Peyer's patch (tissue), 4 donors: ENCODE data around the gene CEND1. TPM values are rescaled to one million over a fixed set of nuclear protein-coding genes. Genes with fewer than 3 reads are reported as not detected.

Source experiments
- DNase-seq, 3 donors: peaks; one replicate each; pipeline ENCODE4 v3.0.0-alpha.2; 2017 to 2019
- H3K27ac ChIP-seq, 4 donors: fragments of 200-600 bp; sonication (generic); one replicate each; pipeline ENCODE4 v1.5.1; 2016 to 2019
- H3K27me3 ChIP-seq, 2 donors: fragments of 200-600 bp; sonication (generic); one replicate each; pipeline ENCODE4 v1.5.1; 2019
- H3K36me3 ChIP-seq, 3 donors: fragments of 200-600 bp; sonication (generic); one replicate each; pipeline ENCODE4 v1.5.1; 2016 to 2019
- H3K4me1 ChIP-seq, 4 donors: fragments of 200-600 bp; sonication (generic); one replicate each; pipeline ENCODE4 v1.5.1; 2016 to 2019
- H3K4me3 ChIP-seq, 4 donors: fragments of 200-600 bp; sonication (generic); 1 replicate in 3 of 4; 2 replicates in 1 of 4; pipeline ENCODE4 v1.5.1; 2016 to 2019; ENCODE audit warnings: mild to moderate bottlenecking in 1 of 4
- H3K9me3 ChIP-seq, 4 donors: fragments of 200-600 bp; sonication (generic); one replicate each; pipeline ENCODE4 v1.5.1; 2016 to 2019; ENCODE audit warnings: mild to moderate bottlenecking in 1 of 4
- CTCF ChIP-seq, 6 experiments: fragments of 450-650 bp in 4 of 6; fragments of 200-600 bp in 2 of 6; sonication (generic) in 1 of 6; IDR thresholded peaks; one replicate each; pipeline ENCODE4 v1.5.1; 2017 to 2019; ENCODE audit warnings: antibody characterized with exemption in 6 of 6, mild to moderate bottlenecking in 3 of 6, moderate library complexity in 1 of 6
- POLR2A ChIP-seq, 2 donors: fragments of 450-650 bp; IDR thresholded peaks; one replicate each; pipeline ENCODE4 v1.5.1; 2017; ENCODE audit warnings: antibody characterized with exemption in 2 of 2, mild to moderate bottlenecking in 2 of 2, moderate library complexity in 2 of 2
- total RNA-seq, 4 donors: library from RNA; depleted of rRNA; stranded (reverse); fragments of >200 nt; gene quantifications; one replicate each; pipeline ENCODE4 v1.1.0, GENCODE V29; 2016

The CEND1 gene
- total RNA-seq, 4 donors from 2014 or later, result not detected

- TF ChIP-seq POLR2A (IDR thresholded peaks at IDR 0.05), result no peak
- peak; percentile 58 to 76 (median 72) for TF ChIP-seq CTCF (IDR thresholded peaks at IDR 0.05)
- Histone ChIP-seq H3K27ac (no peak overlapping the region), H3K4me1 (peaks cover 0 to 5% (median 0%) of the 10 kb centered on the region in 4 donors), H3K4me3 (no peak overlapping the region), H3K36me3 (peaks cover 0 to 60% (median 0%) of the 10 kb centered on the region in 3 donors), H3K9me3 (no peaks in the 10 kb centered on the region), H3K27me3 (no peaks in the 10 kb centered on the region)
- DNase-seq, result peak in 2 of 3 donors; percentile 56 to 76
Measured at GRCh38 chr11:765025-765801, 24.7 kb downstream of the CEND1 start.

DNA sequence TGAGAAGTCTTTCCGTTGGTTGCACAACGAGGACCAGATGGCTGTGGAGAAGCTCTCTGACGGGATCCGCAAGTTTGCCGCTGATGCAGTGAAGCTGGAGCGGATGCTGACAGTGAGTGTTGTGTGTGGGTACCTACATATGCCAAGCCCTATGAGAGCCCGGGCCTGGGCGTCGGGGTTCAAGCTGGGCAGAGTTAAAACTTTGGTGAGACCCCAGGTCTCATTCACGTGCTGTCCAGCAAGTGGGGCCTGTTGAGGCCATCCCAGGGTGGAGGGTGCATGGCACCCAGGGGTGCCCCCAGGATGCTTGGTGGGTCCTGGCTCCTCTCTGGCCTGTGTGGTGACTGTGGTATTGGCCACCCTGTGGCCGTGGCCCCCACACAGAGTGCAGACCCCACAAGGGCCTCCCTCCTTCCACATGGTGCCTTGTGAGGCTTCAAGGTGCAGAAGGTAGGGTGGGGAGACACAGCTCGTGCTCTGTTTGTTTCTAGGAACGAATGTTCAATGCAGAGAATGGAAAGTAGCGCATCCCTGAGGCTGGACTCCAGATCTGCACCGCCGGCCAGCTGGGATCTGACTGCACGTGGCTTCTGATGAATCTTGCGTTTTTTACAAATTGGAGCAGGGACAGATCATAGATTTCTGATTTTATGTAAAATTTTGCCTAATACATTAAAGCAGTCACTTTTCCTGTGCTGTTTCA lies 25.4 kb downstream of the CEND1 start:
- TF ChIP-seq CTCF (IDR thresholded peaks at IDR 0.05), result no peak
- TF ChIP-seq POLR2A (IDR thresholded peaks at IDR 0.05), result no peak
- Histone ChIP-seq H3K27me3 (no peaks in the 10 kb centered on the region), H3K36me3 (peaks cover 0 to 62% (median 0%) of the 10 kb centered on the region in 3 donors), H3K4me1 (peaks cover 0 to 5% (median 0%) of the 10 kb centered on the region in 4 donors), H3K4me3 (no peak overlapping the region), H3K27ac (peak overlapping the region in 1 of 4 donors; percentile 90), H3K9me3 (no peaks in the 10 kb centered on the region)
- no peak for DNase-seq

- Histone ChIP-seq H3K4me3 (no peak overlapping the region), H3K36me3 (peaks cover 0 to 69% (median 0%) of the 10 kb centered on the region in 3 donors), H3K27me3 (no peaks in the 10 kb centered on the region), H3K4me1 (peaks cover 0 to 5% (median 0%) of the 10 kb centered on the region in 4 donors), H3K9me3 (no peaks in the 10 kb centered on the region), H3K27ac (peak overlapping the region in 2 of 4 donors; percentile 36 to 90)
- no peak for DNase-seq
- TF ChIP-seq CTCF (IDR thresholded peaks at IDR 0.05) (no peak), POLR2A (IDR thresholded peaks at IDR 0.05) (no peak)
Measured at GRCh38 chr11:763549-764321, 26.2 kb downstream of the CEND1 start.

DNA sequence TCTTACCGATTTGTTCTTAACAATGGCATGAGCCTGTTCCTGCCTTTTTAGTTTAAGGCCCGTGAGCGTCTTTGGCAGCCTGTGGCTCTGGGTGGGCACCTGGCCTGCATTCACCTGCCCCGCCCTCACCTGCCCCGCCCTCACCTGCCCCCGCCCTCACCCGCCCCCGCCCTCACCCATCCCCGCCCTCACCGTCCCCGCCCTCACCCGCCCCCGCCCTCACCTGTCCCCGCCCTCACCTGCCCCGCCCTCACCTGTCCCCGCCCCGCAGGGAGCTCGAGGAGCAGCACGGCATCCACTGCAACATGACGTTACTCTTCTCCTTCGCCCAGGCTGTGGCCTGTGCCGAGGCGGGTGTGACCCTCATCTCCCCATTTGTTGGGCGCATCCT lies 26.8 kb downstream of the CEND1 start:
- Histone ChIP-seq H3K36me3 (peaks cover 0 to 75% (median 0%) of the 10 kb centered on the region in 3 donors), H3K4me3 (no peak overlapping the region), H3K4me1 (peaks cover 0 to 5% (median 0%) of the 10 kb centered on the region in 4 donors), H3K27me3 (no peaks in the 10 kb centered on the region), H3K9me3 (no peaks in the 10 kb centered on the region), H3K27ac (peak overlapping the region in 3 of 4 donors; percentile 49 to 90 (median 80))
- TF ChIP-seq CTCF (IDR thresholded peaks at IDR 0.05), result no peak
- no peak for TF ChIP-seq POLR2A (IDR thresholded peaks at IDR 0.05)
- DNase-seq, result peak in 2 of 3 donors; percentile 65 to 75

- Histone ChIP-seq H3K27ac (peak overlapping the region in 3 of 4 donors; percentile 49 to 90 (median 80)), H3K4me3 (no peak overlapping the region), H3K9me3 (no peaks in the 10 kb centered on the region), H3K36me3 (peaks cover 0 to 80% (median 0%) of the 10 kb centered on the region in 3 donors), H3K27me3 (no peaks in the 10 kb centered on the region), H3K4me1 (peaks cover 0 to 5% (median 0%) of the 10 kb centered on the region in 4 donors)
- peak in 2 of 3 donors; percentile 71 to 75 for DNase-seq
- TF ChIP-seq CTCF (IDR thresholded peaks at IDR 0.05) (peak in 3 of 6 experiments; percentile 39 to 59 (median 51)), POLR2A (IDR thresholded peaks at IDR 0.05) (no peak)
Measured at GRCh38 chr11:762421-763072, 27.3 kb downstream of the CEND1 start.
